IPS-18a (cell line): Measurements from ENCODE around the gene ABCA6.

Experiments used
- H3K27ac ChIP-seq: one replicate; pipeline ENCODE4 v1.5.1; 2013; ENCODE audit warnings: low read length
- H3K27me3 ChIP-seq: one replicate; pipeline ENCODE4 v1.6.1; 2013; ENCODE audit warnings: mild to moderate bottlenecking, low read length; ENCODE audit not compliant: control insufficient read depth, insufficient read depth
- H3K36me3 ChIP-seq: one replicate; pipeline ENCODE4 v1.6.1; 2013; ENCODE audit warnings: low read depth, low read length; ENCODE audit not compliant: control insufficient read depth
- H3K4me1 ChIP-seq: one replicate; pipeline ENCODE4 v1.6.1; 2013; ENCODE audit warnings: low read depth, low read length; ENCODE audit not compliant: control insufficient read depth
- H3K4me3 ChIP-seq: one replicate; pipeline ENCODE4 v1.5.1; 2013; ENCODE audit warnings: low read length
- H3K9ac ChIP-seq: one replicate; pipeline ENCODE4 v1.6.1; 2013; ENCODE audit warnings: mild to moderate bottlenecking, low read length, moderate library complexity
- H3K9me3 ChIP-seq: one replicate; pipeline ENCODE4 v1.6.1; 2013; ENCODE audit warnings: low read depth, low read length; ENCODE audit not compliant: control insufficient read depth

The ABCA6 gene, protein sequence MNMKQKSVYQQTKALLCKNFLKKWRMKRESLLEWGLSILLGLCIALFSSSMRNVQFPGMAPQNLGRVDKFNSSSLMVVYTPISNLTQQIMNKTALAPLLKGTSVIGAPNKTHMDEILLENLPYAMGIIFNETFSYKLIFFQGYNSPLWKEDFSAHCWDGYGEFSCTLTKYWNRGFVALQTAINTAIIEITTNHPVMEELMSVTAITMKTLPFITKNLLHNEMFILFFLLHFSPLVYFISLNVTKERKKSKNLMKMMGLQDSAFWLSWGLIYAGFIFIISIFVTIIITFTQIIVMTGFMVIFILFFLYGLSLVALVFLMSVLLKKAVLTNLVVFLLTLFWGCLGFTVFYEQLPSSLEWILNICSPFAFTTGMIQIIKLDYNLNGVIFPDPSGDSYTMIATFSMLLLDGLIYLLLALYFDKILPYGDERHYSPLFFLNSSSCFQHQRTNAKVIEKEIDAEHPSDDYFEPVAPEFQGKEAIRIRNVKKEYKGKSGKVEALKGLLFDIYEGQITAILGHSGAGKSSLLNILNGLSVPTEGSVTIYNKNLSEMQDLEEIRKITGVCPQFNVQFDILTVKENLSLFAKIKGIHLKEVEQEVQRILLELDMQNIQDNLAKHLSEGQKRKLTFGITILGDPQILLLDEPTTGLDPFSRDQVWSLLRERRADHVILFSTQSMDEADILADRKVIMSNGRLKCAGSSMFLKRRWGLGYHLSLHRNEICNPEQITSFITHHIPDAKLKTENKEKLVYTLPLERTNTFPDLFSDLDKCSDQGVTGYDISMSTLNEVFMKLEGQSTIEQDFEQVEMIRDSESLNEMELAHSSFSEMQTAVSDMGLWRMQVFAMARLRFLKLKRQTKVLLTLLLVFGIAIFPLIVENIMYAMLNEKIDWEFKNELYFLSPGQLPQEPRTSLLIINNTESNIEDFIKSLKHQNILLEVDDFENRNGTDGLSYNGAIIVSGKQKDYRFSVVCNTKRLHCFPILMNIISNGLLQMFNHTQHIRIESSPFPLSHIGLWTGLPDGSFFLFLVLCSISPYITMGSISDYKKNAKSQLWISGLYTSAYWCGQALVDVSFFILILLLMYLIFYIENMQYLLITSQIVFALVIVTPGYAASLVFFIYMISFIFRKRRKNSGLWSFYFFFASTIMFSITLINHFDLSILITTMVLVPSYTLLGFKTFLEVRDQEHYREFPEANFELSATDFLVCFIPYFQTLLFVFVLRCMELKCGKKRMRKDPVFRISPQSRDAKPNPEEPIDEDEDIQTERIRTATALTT (N-terminal part only)

DNA sequence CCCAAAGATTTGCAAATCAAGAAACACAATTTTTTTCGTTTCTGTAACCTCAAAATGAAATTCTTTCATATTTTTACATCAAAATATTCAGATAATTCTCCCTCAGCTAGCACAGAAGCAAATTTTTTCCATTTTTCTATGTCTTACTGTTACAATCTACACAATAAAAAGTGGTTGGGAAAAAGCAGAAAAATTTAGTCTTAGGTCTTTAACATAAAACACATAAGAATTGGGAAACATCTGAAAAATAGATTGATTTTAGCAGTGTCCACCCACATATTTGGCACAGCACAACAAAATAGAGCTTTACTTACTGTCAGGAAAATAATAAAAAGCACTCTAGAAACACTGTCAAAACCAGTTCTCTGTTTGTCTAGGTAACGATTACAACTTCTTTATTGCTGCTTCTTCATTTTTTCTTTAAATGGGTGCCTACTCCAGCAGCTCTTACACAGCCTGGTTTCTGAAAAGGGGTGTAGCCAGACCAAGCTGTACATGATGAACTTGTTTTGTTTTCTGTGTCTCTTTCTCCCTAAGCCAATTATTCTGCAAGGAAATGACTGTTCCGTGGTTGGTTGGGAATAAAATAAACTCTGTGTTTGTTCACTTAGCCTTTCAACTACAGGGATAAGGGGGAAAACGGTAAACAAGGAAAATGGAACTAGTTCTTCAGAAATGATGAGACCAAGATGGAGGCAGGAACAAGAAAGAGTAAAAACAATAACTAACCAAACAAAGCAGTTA lies at the start of gene ABCA6:
TSS of gene ABCA6 (minus strand) at position 465 of the 744 bp plus-strand sequence. CDS start 1,192 bp downstream, outside the sequence.
- Histone ChIP-seq H3K27me3 (no peaks in the 10 kb centered on the region), H3K36me3 (no peaks in the 10 kb centered on the region), H3K9me3 (no peaks in the 10 kb centered on the region), H3K4me1 (no peaks in the 10 kb centered on the region), H3K27ac (no peak within 1 kb of the TSS), H3K9ac (no peak within 1 kb of the TSS), H3K4me3 (no peak within 1 kb of the TSS)

DNA sequence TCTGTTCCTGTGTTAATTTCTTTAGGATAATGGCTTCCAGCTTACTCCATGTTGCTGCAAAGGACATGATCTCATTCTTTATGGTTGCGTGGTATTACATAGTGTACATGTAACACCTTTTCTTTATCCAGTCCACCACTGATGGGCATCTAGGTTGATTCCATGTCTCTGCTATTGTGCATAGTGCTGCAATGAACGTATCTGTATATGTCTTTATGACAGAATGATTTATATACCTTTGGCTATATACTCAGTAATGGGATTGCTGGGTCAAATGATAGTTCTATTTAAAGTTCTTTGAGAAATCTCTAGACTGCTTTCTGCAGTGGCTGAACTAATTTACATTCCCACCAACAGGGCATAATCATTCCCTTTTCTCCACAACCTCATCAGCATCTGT lies 47.1 kb upstream of the ABCA6 start:
- Histone ChIP-seq H3K4me1 (no peaks in the 10 kb centered on the region), H3K9ac (no peak overlapping the region), H3K27ac (no peak overlapping the region), H3K36me3 (no peaks in the 10 kb centered on the region), H3K4me3 (no peak overlapping the region), H3K9me3 (no peaks in the 10 kb centered on the region), H3K27me3 (no peaks in the 10 kb centered on the region)

DNA sequence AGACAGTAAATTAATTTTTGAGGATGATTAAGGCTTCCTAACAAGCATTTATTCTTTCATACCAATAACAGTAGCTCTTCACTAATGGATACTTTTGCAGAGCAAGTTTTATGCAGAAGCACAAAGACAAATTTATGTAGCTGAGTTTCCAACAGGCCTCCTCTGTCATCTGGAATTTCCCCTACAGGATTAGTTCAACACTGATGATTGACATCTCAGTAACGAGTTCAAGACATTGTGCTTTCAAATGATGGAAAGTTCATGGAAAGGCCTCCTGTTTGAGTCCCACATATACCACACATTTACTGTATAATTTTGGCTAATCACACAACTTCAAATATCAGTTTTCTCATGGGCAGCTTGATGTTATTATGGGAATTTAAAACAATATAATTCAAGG lies 46.4 kb upstream of the ABCA6 start:
- no peak overlapping the region for H3K9ac ChIP-seq
- H3K27ac ChIP-seq: no peak overlapping the region
- H3K4me3 ChIP-seq: no peak overlapping the region
- no peaks in the 10 kb centered on the region for H3K27me3 ChIP-seq
- H3K9me3 ChIP-seq: no peaks in the 10 kb centered on the region
- H3K36me3 ChIP-seq: no peaks in the 10 kb centered on the region
- H3K4me1 ChIP-seq: no peaks in the 10 kb centered on the region

DNA sequence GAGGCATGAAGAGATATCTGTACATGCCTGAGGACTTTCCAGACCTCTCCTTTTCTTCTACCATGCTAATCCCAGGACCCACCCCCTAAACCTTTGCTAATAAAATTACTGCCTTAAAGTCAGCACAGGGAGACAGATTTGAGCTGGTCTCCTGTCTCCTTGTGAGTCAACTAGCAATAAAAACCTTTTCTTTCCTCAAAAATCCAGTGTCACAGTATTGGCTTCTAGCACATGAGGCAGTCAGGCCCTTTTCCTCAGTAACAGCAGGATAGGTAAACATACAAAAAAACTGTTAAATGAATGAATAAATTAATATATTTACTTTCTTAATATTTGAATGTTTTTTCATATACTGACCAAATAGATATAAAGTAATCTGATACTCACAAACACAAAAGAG lies 45.6 kb upstream of the ABCA6 start:
- Histone ChIP-seq H3K27ac (no peak overlapping the region), H3K4me3 (no peak overlapping the region), H3K9me3 (no peaks in the 10 kb centered on the region), H3K36me3 (no peaks in the 10 kb centered on the region), H3K9ac (no peak overlapping the region), H3K27me3 (no peaks in the 10 kb centered on the region), H3K4me1 (no peaks in the 10 kb centered on the region)

DNA sequence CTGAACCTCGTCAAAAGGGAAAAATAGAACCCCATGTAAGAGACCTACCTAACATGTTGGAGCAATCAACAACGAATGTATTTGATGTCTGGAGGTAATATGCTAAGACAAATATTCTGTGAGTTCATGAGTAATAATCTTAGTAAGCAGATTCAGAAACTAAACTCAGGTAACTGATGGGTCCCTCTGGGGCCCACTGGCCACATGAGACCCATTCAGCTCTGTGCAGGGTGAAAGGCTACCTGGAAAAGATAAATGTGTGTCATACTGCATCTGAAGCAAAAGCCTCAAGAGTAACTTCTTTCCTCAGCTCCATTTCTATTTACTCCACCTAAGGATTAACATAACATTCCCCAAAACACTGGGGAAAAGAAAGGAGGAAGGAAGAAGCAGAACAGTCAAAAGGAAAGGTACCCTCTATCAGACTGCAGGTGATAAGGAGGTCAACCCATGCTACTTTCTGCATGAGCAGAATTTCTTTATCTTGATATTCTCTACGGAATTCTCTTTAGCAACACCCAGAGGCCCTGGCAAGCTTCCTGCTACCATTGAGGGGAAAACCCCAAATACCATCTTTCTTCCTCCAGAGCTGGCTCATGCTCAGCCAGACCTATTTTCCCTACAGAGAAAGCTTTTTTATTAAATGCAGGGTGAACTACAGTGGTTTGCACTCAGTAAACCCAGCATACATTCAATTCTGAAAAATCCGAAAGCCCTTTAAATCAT lies 37.7 kb upstream of the ABCA6 start:
- Histone ChIP-seq H3K4me1 (no peaks in the 10 kb centered on the region), H3K27ac (no peak overlapping the region)

DNA sequence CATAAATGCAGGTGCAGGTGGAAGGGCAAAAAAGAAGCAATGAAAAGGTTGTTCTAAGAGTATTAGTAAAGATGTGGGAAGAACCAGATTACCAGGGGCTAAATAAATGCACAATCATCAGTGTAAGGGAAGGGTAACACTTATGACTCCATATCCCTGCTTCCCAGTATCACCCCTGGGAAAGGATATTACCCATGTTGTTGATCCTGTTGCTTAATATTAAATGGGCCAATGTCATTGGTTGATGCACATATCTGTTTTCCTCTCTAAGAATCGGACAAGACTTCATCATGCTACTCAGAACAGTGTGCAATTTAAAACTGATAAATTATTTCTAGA lies 34.7 kb upstream of the ABCA6 start:
- Histone ChIP-seq H3K36me3 (no peaks in the 10 kb centered on the region), H3K27me3 (no peaks in the 10 kb centered on the region), H3K9ac (no peak overlapping the region), H3K4me1 (no peaks in the 10 kb centered on the region), H3K27ac (no peak overlapping the region), H3K9me3 (no peaks in the 10 kb centered on the region), H3K4me3 (no peak overlapping the region)

More for the DNA sequence above, 37.7 kb upstream of the ABCA6 start:
- Histone ChIP-seq H3K36me3 (no peaks in the 10 kb centered on the region), H3K27me3 (no peaks in the 10 kb centered on the region), H3K9me3 (no peaks in the 10 kb centered on the region), H3K9ac (no peak overlapping the region), H3K4me3 (no peak overlapping the region)

DNA sequence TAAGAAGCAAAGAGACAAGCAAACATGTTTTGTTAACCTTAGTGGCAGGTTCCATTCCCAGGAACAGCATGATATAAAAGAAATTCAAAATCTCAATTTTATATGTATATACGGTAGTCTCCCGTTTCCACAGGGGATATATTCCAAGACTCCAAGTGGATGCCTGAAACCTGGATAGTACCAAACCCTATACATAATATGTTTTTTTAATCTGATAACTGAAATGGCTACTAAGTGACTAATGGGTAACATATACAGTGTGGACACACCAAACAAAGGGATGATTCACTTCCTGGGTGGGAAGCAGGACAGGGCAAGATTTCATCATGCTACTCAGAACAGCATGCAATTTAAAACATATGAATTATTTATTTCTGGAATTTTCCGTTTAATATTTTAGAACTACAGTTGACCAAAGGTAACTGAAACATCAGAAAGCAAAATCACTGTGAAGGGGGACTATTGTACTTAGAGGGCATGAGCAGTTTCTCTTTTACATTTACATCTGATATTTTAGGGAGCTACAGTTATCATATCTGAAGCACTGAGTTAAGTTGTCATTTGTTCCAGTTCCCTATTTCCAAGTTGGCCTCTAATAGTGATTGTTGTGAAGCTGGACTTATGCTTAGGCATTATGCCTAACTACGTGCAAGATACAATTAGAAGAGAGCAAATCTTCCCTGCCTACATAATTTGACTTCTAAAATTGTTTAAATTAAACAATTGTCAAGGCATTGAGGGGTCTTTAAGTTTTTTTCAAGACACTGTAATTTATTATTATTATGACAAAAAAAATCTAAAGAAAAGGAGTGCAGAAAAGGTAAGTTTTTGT lies 34.1 kb upstream of the ABCA6 start:
- Histone ChIP-seq H3K4me1 (no peaks in the 10 kb centered on the region), H3K9ac (no peak overlapping the region)

DNA sequence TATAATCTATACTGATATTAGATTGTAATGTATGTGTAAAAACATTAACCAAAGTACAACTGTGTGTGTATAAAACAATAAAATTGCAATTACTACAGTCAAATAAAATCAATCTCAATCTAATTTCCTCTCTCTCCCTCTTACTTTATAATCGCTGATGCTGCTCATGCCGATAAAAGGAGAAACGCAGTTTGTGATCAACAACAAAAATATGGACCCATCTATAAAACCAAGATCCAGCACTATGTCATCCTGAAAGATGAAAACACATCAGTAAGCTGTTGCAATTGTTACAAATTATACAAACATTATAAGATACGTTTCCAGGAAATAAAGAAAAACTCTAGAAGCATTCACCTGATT lies 33.5 kb upstream of the ABCA6 start:
- Histone ChIP-seq H3K36me3 (no peaks in the 10 kb centered on the region), H3K4me3 (no peak overlapping the region), H3K9ac (no peak overlapping the region), H3K4me1 (no peaks in the 10 kb centered on the region), H3K27ac (no peak overlapping the region), H3K9me3 (no peaks in the 10 kb centered on the region), H3K27me3 (no peaks in the 10 kb centered on the region)

More for the DNA sequence above, 34.1 kb upstream of the ABCA6 start:
- Histone ChIP-seq H3K27ac (no peak overlapping the region), H3K4me3 (no peak overlapping the region), H3K27me3 (no peaks in the 10 kb centered on the region), H3K9me3 (no peaks in the 10 kb centered on the region), H3K36me3 (no peaks in the 10 kb centered on the region)

DNA sequence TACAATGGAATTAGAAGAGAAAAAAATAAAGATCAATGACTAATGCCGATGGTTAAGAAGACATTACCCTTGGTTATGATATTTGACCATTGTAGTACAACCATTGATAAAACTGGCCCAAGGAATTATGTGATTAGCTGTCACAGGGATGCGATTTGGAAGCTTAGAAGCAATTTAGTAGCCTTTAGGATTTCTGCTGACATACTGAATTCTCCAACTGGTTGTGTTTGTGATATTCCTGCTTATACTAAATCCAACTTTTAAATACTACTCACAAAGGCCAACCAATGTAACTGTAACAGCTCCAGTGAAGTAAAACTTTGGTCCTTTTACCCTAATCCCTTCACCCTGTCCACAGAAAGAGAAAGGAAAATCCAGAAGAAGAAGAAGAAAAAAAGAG lies 31.4 kb upstream of the ABCA6 start:
- Histone ChIP-seq H3K4me1 (no peaks in the 10 kb centered on the region), H3K9me3 (no peaks in the 10 kb centered on the region), H3K27me3 (no peaks in the 10 kb centered on the region), H3K36me3 (no peaks in the 10 kb centered on the region), H3K27ac (no peak overlapping the region), H3K9ac (no peak overlapping the region), H3K4me3 (no peak overlapping the region)

DNA sequence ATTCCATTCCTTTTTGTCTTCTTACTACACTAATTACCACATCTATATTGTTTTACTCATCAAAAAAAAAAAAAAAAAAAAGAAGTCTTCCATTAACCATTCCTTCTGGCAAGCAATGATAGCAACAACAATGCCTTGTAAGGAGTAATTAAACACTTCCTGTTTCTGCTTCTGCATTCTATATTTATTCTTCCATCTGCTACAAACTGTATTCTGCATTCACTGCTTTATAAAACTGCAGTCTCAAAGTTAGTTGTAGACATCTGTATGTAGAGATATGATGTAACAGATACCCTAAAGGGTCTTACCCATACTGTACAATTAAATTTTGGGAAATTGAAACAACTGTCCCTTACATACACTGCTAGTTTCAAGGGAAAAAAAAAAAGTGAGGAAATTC lies 28.7 kb upstream of the ABCA6 start:
- Histone ChIP-seq H3K4me1 (no peaks in the 10 kb centered on the region), H3K27me3 (no peaks in the 10 kb centered on the region), H3K9ac (no peak overlapping the region), H3K27ac (no peak overlapping the region), H3K36me3 (no peaks in the 10 kb centered on the region), H3K9me3 (no peaks in the 10 kb centered on the region), H3K4me3 (no peak overlapping the region)
